OCI-LY7 (cell line): ENCODE data around the gene KLK8. TPM values are rescaled to one million over a fixed set of nuclear protein-coding genes. Genes with fewer than 3 reads are reported as not detected.

Experiments
- BruUV-seq: library from RNA; stranded (reverse); fragments of 400-500 nt; replicated peaks from 2 replicates; lab custom pipeline; 2021; lab: Mats Ljungman, UMichigan
- CTCF ChIA-PET: fragments of 300-600 bp; sonication (Branson Sonifier 250); formaldehyde crosslinking; loops from one replicate; lab custom pipeline; 2022; ENCODE audit warnings: antibody characterized with exemption; ENCODE audit not compliant: unreplicated experiment; lab: Charles Lee
- POLR2A ChIA-PET: fragments of 300-600 bp; sonication (Branson Sonifier 250); formaldehyde crosslinking; loops from one replicate; lab custom pipeline; 2022; ENCODE audit warnings: antibody characterized with exemption; lab: Charles Lee
- DNase-seq: peaks from one replicate; pipeline ENCODE4 v3.0.0-alpha.2; 2015; ENCODE audit warnings: low spot score
- H2AFZ ChIP-seq: fragments of 200-600 bp; sonication (generic), shearing (Covaris generic); 2 replicates; pipeline ENCODE4 v1.6.1; 2014; ENCODE audit warnings: mild to moderate bottlenecking, antibody characterized with exemption, low read length, moderate library complexity
- H3K27ac ChIP-seq: fragments of 200-600 bp; sonication (generic); 2 replicates; pipeline ENCODE4 v1.5.1; 2014; ENCODE audit warnings: mixed run types, low read depth, mild to moderate bottlenecking, moderate library complexity, low read length, inconsistent platforms; ENCODE audit not compliant: poor library complexity, severe bottlenecking
- H3K36me3 ChIP-seq: fragments of 200-600 bp; sonication (generic); 2 replicates; pipeline ENCODE4 v1.6.1; 2014; ENCODE audit warnings: mild to moderate bottlenecking, antibody characterized with exemption, low read length, moderate library complexity, mixed read lengths; ENCODE audit not compliant: insufficient read depth
- H3K4me1 ChIP-seq: fragments of 200-600 bp; sonication (generic); 2 replicates; pipeline ENCODE4 v1.5.1; 2014; ENCODE audit warnings: mild to moderate bottlenecking, low read length; ENCODE audit not compliant: insufficient read depth, poor library complexity, severe bottlenecking
- H3K4me2 ChIP-seq: fragments of 200-600 bp; sonication (generic); 2 replicates; pipeline ENCODE4 v1.6.1; 2014; ENCODE audit warnings: mild to moderate bottlenecking, low read length
- H3K4me3 ChIP-seq: fragments of 200-600 bp; sonication (generic); 2 replicates; pipeline ENCODE4 v1.5.1; 2014; ENCODE audit warnings: mild to moderate bottlenecking, low read depth, low read length; ENCODE audit not compliant: poor library complexity, severe bottlenecking
- H3K79me2 ChIP-seq: fragments of 200-600 bp; sonication (generic); 2 replicates; pipeline ENCODE4 v1.6.1; 2016; ENCODE audit warnings: low read depth, mild to moderate bottlenecking, low read length, moderate library complexity, mixed read lengths; ENCODE audit not compliant: insufficient read depth
- H3K9me2 ChIP-seq: fragments of 200-600 bp; sonication (generic); 2 replicates; pipeline ENCODE4 v1.6.1; 2016; ENCODE audit warnings: mild to moderate bottlenecking, low read length, mixed read lengths; ENCODE audit not compliant: insufficient read depth
- H3K9me3 ChIP-seq: fragments of 200-600 bp; sonication (generic); 2 replicates; pipeline ENCODE4 v1.6.1; 2014; ENCODE audit warnings: mild to moderate bottlenecking, mixed run types, low read length, mixed read lengths
- H4K20me1 ChIP-seq: fragments of 200-600 bp; sonication (generic); 2 replicates; pipeline ENCODE4 v1.6.1; 2014; ENCODE audit warnings: mild to moderate bottlenecking, antibody characterized with exemption, low read length, moderate library complexity, mixed read lengths; ENCODE audit not compliant: insufficient read depth
- EZH2phosphoT487 ChIP-seq: fragments of 200-600 bp; sonication (generic); IDR thresholded peaks from 2 replicates; pipeline ENCODE4 v1.6.1; 2018; ENCODE audit warnings: low read depth, borderline replicate concordance, mild to moderate bottlenecking, mixed run types, antibody characterized with exemption, low read length, moderate library complexity, mixed read lengths
- intact Hi-C: fragments of 100-400 bp; cut with micrococcal nuclease; formaldehyde crosslinking; loops from one replicate; pipeline ENCODE4 v1.10.0; 2022; ENCODE audit not compliant: unreplicated experiment
- total RNA-seq, 2 experiments: library from RNA; depleted of rRNA in 1 of 2; stranded (reverse); fragments of >200 nt in 1 of 2; shearing (Covaris generic) in 1 of 2; gene quantifications; 2 replicates each; pipeline ENCODE4 v1.2.3, GENCODE V29; 2014 to 2022
- TF ChIP-seq, protein P1 (sequence below): fragments of 200-600 bp; sonication (generic); conservative IDR thresholded peaks from 2 replicates; pipeline ENCODE4 v1.5.1; 2014; ENCODE audit warnings: mild to moderate bottlenecking, antibody characterized with exemption, low read length, moderate library complexity, mixed read lengths

Gene KLK8
- total RNA-seq, 2 experiments from 2014 or later, result not detected

DNA sequence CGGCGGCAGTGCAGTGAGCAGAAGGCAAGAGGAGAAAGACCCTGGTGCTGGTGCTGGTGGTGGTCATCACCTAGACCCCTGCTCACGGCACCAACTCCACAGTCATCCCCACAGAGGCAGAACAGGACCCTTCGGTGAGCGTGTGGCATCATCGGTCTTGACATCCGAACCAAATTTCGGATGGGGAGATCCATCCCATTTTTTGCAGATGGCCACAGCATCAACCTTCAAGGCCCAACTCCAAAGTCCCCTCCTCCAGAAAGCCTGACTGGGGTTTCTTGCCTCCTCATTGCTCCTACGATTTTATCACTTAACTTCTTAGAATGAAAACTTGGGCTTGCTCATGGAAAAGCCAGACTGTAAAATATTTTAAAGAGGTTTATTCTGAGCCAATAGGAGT lies 42.1 kb upstream of the KLK8 start:
- CTCF ChIA-PET, result no interaction called here
- no peak overlapping the region for H3K4me2 ChIP-seq
- no peaks in the 10 kb centered on the region for H3K36me3 ChIP-seq
- no TSS peak for BruUV-seq
- H2AFZ ChIP-seq, result no peak overlapping the region
- no peak overlapping the region for H3K27ac ChIP-seq
- no peak overlapping the region for H3K4me3 ChIP-seq
- no peaks in the 10 kb centered on the region for H3K79me2 ChIP-seq
- no peaks in the 10 kb centered on the region for H3K9me2 ChIP-seq
- no peaks in the 10 kb centered on the region for H3K9me3 ChIP-seq
- no peaks in the 10 kb centered on the region for H3K4me1 ChIP-seq
- DNase-seq, result no peak
- intact Hi-C loops, result no loop called here
- no peaks in the 10 kb centered on the region for H4K20me1 ChIP-seq
- POLR2A ChIA-PET, result no interaction called here
- TF ChIP-seq, protein P1, sequence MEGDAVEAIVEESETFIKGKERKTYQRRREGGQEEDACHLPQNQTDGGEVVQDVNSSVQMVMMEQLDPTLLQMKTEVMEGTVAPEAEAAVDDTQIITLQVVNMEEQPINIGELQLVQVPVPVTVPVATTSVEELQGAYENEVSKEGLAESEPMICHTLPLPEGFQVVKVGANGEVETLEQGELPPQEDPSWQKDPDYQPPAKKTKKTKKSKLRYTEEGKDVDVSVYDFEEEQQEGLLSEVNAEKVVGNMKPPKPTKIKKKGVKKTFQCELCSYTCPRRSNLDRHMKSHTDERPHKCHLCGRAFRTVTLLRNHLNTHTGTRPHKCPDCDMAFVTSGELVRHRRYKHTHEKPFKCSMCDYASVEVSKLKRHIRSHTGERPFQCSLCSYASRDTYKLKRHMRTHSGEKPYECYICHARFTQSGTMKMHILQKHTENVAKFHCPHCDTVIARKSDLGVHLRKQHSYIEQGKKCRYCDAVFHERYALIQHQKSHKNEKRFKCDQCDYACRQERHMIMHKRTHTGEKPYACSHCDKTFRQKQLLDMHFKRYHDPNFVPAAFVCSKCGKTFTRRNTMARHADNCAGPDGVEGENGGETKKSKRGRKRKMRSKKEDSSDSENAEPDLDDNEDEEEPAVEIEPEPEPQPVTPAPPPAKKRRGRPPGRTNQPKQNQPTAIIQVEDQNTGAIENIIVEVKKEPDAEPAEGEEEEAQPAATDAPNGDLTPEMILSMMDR, result no peak
- TF ChIP-seq EZH2phosphoT487, result no peak

- H3K4me3 ChIP-seq, result no peak overlapping the region
- no peak overlapping the region for H3K4me2 ChIP-seq
- H3K79me2 ChIP-seq, result no peaks in the 10 kb centered on the region
- H4K20me1 ChIP-seq, result no peaks in the 10 kb centered on the region
- intact Hi-C loops, result no loop called here
- H3K36me3 ChIP-seq, result no peaks in the 10 kb centered on the region
- no peak for DNase-seq
- BruUV-seq, result no TSS peak
- ChIA-PET CTCF (no interaction called here), POLR2A (no interaction called here)
- TF ChIP-seq EZH2phosphoT487, result no peak
- TF ChIP-seq, protein P1, result no peak
- H2AFZ ChIP-seq, result no peak overlapping the region
- no peaks in the 10 kb centered on the region for H3K9me3 ChIP-seq
- H3K9me2 ChIP-seq, result no peaks in the 10 kb centered on the region
- no peaks in the 10 kb centered on the region for H3K4me1 ChIP-seq
- no peak overlapping the region for H3K27ac ChIP-seq
Observed at GRCh38 chr19:51040151-51040550, 38.7 kb upstream of the KLK8 start.

- H3K4me3 ChIP-seq, result no peak overlapping the region
- no peaks in the 10 kb centered on the region for H3K79me2 ChIP-seq
- H4K20me1 ChIP-seq, result no peaks in the 10 kb centered on the region
- no peak overlapping the region for H3K4me2 ChIP-seq
- ChIA-PET POLR2A (no interaction called here), CTCF (no interaction called here)
- H3K4me1 ChIP-seq, result no peaks in the 10 kb centered on the region
- TF ChIP-seq EZH2phosphoT487, result no peak
- TF ChIP-seq, protein P1, result no peak
- DNase-seq, result no peak
- no TSS peak for BruUV-seq
- intact Hi-C loops, result no loop called here
- H3K27ac ChIP-seq, result no peak overlapping the region
- H2AFZ ChIP-seq, result no peak overlapping the region
- H3K9me2 ChIP-seq, result no peaks in the 10 kb centered on the region
- no peaks in the 10 kb centered on the region for H3K9me3 ChIP-seq
- H3K36me3 ChIP-seq, result no peaks in the 10 kb centered on the region
Observed at GRCh38 chr19:51036519-51036918, 35.1 kb upstream of the KLK8 start.
